ENCODE data around the gene DPP7.
"Not testable (repeated sequence)": the region's sequence is repeated elsewhere in the genome, so short reads cannot be mapped to it uniquely, and the experiment has no call there.

DPP7 gene

DNA sequence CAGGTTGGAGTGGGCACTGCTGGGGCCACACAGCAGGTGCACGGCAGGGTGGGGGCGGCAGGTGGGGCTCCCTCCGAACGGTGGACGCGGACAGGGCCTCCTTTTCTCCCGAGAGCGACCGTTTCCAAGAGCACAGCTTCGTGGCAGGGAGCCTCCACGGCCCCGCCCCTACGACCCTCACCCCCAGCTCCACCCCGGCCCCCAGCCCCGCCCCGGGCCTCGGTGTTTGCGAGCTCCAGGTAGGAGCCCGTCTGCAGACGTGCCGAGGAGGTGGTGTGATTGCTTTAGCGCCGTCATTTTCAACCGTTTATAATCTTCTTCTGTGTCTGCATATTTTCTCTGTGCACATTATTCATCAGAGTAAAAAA is 33.2 kb upstream of the DPP7 start:
- DNase-seq (ENCODE audit: low read depth) = no peak

DNA sequence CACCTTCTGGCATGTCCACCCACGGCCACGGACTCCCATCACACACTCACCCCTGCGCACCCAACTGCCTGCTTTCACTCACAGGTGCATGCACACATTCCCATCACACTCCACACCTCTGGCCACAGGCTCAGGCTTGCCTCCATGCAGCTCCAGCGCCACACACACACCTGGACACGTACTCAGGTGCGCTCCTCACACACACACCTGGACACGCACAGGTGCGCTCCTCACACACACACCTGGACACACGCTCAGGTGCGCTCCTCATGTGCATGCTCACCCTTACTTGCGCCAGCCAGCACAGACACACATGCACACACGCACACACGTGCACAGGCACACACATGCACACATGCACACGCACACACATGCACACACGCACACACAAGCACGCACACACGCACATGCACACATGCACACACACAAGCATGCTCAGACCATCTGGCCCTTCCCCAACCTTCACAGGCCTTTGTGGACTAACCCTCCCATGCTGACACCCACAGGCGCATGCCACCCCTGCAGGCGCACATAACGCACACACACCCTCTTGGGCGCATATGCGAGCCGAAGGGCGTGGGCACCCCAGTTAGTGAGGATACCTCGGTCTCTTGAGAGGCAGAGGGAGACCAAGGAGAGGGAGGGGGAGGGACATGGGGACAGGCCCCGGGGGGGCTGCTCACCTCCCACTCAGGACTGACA is 32.7 kb upstream of the DPP7 start:
- DNase-seq (ENCODE audit: low read depth) = no peak

DNA sequence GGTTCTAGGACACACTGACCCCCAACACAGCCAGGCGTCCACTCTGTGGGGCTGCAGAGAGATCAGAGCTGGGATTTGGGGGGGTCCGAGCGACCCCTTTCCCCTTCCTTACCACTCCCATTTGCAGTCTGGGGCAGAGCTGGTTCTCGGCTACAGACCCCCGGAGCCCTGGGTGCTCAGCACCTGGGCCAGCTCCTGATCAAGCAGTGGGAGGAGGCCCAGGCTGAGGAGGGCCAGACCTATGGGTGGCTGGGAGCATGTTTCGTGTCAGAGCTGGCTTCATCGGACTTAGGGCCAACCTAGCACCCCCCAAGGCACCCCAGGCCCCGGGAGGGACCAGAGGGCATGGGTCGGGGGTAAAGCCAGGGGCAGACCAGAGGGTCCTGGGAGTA is 32.0 kb upstream of the DPP7 start:
- no peak for DNase-seq (ENCODE audit: low read depth)

DNA sequence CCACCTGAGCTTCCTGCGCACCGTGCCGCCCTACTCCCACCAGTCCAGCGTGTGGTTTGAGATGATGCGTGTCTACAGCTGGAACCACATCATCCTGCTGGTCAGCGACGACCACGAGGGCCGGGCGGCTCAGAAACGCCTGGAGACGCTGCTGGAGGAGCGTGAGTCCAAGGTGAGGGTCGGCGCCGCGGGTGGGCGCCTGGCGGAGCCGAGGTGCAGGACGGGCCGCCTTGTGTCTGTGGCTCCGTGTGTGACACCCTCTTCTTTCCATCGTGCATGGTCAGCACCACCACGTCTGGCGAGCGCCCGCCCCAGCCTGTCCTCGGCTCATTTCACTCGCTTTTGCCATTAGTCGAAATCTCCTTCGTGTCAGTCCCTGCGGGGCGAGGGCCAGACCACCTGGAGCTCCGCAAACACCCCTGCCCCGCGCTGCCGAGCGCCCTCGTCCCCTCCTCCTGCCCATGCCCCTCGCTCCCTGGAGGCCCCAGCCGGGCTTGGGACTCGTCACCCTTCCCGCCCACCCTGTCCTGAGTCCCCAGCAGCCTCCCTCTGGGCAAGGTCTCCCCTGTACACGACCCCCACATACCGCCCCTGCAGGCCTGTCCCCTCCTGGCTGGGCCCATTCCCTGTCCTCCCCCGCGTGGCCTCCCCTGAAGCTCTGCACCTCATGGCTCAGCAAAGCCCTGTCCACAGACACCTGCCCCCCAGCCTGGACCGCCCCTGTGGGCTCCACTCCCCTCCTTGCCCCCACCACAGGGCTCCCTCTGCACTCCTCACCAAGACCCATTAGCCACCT is 31.4 kb upstream of the DPP7 start:
- no peak for DNase-seq (ENCODE audit: low read depth)

DNA sequence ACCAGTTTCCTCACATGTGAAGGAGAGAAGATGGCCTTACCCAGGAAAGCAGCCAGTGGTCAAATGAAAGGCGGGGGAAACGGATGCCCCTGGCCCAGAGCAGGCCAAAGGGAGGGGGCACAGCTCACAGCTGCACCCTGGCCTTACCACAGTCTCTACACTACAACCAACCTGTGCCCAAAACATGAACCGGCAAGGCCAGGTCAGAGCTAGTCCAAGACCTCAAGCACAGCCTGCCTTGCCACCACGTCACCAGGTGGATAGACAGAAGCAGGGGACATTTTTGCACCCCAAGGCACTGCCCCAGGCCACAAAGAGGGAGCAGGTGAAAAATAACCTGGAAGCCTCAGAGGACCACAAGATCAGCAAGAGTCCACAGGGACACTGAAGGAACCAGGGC is 28.9 kb upstream of the DPP7 start:
- no peak for DNase-seq (ENCODE audit: low read depth)

DNA sequence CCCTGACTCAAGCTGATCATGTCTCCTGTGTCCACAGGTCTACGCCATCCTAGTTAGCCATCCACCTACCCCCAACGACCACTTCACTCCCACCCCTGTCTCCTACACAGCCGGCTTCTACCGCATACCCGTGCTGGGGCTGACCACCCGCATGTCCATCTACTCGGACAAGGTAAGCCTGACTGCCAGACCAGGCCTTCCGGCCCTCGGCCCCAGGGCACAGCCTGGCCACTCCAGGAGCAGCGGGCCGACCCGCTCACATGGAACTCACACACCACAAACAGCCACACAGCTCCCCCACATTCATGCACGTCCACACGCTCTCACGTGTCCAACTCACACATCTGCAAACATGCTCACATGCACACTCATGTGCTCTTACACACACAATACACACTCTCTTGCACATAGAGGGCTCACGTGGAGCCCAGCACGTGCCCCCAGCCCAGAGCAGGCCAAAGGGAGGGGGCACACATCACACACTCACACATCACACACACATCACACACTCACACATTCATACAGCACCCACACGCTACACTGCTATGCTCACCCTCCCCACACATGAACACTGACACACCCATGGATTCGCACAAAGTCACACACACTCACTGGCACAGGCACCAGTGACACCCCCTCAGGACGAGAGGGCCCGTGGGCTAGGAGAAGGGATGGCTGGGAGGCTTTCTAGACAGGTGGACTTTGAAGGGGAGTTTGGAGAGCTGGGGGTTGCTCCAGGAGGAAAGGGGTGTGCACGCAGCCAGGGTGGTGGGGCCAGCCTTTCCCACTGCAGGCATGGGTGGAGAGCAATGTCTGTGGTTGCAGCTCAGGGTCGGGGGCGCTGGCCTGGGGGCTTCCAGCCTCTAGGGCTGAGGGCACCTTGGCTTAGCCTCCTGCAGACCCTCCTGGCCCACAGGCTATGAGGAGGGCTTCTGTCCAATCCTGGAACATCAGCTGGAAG is 27.7 kb upstream of the DPP7 start:
- no peak for DNase-seq (ENCODE audit: low read depth)

DNA sequence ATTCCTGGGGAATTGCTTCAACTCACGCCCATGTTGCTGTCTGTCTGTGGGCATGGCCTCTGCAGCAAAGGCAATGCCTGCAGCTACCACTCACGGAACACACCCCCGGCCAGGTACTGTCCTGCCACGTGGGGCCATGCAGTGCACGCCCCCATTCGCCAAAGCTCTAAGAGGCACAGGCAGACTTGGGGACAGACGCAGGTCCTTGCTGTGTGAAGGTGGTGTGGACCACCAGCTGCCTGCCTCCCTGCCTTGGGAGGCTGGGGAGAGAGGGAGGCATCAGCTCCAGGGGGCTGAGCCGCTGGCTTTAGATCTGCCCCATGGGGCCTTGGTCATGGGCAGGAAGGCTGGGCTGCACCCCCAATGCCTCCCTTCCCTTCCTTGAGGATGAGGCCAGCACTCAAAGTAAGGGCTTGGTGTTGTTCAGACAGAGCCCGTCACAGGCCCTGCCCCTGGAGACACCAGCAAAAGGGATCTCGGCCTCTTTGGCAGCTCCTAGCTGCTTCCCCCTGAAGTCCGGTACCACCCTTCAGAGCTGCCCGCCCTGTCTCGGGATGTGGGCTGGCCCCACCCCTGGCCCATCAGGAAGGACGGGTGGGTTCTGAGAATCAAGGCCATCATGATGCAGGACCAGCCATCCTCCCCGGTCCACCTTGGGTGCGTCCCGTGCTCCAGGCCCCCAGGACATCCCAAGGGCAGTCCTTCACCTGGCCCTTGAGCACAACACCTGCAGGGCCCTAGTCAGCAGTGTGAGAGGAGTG is 26.7 kb upstream of the DPP7 start:
- DNase-seq (ENCODE audit: low read depth) = no peak

DNA sequence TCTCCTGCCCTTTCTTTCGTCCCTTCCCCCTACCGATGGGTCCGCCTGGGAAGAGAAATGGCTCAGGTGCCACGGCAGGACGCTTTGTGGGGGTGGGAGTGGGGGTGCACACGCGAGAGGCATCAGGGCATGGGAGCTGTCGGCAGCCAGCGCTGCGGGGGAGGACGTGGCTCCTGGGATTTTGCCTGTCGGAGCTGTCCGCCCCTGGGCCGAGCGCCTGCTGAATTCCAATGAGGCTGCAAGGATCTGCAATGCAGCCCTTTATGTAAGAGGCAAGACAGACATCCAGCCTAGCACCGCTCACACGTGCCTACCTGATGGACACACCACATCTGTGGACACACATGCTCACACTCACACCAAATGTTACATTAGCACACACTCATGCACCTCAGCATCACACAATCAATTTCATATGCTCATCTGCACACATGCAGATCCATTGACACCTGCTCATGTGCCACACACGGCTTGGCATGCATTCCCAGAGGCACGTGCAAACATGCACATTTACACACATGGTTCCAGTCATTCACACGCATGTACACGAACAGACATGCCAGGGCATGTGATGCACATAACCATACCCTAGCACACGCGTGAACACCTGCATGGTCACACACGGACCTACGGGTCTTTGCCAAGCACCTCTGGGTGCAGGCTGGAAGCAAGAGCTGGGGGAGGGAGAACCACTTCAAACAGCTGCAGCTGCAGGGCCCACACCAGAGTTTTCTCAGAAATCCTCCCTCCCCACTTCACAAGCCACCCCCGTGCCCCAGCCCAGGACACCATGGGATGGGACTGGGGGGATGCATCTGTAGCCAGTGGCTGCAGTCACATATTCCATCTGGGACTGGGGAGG is 25.8 kb upstream of the DPP7 start:
- DNase-seq (ENCODE audit: low read depth) = no peak

DNA sequence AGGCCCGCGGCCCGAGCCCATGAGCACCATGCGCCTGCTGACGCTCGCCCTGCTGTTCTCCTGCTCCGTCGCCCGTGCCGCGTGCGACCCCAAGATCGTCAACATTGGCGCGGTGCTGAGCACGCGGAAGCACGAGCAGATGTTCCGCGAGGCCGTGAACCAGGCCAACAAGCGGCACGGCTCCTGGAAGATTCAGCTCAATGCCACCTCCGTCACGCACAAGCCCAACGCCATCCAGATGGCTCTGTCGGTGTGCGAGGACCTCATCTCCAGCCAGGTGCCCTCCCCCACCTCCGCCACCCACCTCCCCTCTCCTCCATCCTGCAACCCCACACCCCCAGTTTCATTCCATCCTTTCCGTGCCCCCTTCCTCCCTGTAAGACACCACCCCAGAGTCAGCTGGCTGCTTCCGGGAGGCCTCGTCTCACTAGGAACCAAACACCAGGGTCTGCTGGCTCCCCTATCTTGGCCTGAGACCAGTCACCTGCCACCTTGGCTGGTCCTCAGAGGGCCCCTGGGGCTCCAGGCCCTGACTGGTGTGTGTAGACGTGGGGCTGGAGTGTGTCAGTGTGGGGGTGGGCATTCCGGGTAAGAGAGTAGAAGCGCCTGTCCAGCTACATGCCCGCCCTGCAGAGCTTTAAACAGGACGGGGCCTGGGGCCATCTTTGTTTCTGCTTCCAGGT is 25.1 kb upstream of the DPP7 start:
- no peak for DNase-seq (ENCODE audit: low read depth)

DNA sequence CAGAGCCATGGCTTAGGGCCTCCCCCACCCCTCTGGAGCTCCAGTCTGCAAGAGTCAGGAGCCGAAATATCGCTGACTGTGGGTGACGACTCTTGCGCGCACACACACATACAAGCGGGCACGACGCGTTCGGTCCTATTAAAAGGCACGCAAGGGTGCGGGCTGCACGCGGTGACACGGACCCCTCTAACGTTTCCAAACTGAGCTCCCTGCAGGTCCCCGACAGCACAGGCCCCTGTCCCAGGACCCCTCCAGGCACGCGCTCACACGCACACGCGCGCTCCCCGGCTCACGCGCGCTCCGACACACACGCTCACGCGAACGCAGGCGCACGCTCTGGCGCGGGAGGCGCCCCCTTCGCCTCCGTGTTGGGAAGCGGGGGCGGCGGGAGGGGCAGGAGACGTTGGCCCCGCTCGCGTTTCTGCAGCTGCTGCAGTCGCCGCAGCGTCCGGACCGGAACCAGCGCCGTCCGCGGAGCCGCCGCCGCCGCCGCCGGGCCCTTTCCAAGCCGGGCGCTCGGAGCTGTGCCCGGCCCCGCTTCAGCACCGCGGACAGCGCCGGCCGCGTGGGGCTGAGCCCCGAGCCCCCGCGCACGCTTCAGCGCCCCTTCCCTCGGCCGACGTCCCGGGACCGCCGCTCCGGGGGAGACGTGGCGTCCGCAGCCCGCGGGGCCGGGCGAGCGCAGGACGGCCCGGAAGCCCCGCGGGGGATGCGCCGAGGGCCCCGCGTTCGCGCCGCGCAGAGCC is 24.4 kb upstream of the DPP7 start, which contains the start of gene GRIN1:
Gene GRIN1 (plus strand): TSS at position 433 of the 746 bp plus-strand sequence. CDS start 333 bp downstream, outside the sequence.
- no peak for DNase-seq (ENCODE audit: low read depth)

DNA sequence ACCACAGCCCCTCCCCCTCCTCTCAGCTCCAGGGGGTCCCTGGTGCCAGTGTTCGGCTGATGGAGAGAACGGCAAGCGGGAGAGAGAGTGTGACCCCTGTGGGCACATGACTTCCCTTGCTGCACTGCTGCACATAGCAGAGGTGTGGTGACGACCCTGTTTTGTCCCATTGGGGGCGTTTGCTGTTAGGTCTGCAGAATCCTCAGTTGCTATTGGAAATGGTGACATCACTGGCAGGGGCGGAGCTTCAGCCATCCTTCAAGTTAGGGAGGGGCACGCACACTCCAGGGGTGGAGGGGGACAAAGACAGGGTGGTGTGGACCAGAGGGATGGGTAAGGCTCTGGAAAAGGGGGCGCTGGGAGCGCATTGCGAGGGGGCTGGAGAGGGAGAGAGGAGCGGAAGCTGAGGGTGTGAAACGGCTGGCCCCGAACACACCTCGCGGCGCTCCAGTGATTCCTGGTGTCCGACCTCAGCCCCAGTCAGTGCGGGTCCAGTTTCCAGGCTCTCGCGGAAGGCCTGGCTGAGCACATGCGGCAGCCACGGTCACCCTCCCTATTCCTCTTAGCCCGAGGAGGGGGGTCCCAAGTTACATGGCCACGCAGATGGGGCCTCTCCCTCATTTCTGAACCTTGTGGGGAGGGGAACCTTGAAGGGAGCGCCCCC is 23.7 kb upstream of the DPP7 start:
- no peak for DNase-seq (ENCODE audit: low read depth)

DNA sequence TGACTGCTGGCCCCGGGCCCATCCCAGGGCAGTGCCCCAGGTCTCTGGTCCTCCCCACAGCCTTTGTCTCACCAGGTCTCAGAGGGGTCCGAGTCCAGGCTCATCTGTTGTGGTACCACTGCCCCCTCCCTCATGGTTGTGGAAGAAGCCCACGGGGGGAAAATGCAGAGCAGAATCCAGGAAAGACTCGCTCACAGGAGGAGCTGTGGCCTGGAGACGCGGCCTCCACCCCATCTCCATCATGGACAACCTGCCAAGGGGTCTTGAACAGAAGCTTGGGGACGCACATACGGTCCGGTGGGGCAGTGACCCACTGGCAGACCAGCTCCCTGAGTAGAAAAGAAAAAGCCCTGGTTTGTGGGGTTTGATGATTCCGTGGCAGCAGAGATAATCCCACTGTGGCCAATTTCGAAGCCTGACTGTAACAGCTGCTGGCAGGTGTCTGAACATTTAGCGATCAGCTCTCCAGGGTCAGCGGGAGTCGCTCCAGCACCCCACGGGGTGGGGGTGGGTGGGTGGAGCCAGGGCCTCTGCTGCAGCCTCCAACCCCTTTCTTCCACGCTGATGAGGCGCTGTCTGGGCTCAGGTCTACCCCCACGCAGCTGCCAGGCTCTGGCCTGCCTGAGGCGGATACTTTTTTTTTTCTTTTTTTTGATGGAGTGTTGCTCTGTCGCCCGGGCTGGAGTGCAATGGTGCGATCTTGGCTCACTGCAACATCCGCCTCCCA is 22.5 kb upstream of the DPP7 start:
- DNase-seq (ENCODE audit: low read depth) = no peak

DNA sequence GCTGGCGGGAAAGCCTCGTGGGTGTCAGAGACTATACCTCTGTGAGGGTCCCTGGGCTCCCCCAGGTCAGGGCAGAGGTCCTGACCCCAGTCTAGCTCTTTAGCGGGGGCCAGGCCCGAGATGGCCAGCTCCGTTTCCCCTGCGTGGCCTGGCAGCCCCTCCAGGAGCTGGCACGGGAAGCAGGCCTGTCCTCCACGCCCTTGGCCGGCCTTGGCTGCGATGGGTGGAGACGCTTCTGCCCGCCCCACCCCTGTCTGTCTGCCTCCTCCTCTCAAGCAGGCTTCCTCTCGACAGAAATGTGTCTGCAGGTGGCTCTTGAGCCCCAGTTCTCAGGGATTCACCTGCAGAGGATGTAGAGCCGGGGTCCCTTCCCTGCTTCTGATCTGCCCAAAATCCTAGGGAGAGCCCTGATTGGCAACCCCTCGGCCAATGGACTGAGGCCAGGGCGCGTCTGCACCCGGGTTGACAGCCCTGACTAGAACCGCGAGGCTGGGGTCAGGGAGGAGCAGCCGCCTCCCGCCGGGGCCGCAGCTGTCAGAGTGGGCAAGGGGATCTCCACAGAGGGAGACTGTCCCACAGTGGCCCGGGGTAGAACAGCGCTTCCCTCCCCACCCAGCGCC is 21.8 kb upstream of the DPP7 start:
- DNase-seq (ENCODE audit: low read depth) = no peak

DNA sequence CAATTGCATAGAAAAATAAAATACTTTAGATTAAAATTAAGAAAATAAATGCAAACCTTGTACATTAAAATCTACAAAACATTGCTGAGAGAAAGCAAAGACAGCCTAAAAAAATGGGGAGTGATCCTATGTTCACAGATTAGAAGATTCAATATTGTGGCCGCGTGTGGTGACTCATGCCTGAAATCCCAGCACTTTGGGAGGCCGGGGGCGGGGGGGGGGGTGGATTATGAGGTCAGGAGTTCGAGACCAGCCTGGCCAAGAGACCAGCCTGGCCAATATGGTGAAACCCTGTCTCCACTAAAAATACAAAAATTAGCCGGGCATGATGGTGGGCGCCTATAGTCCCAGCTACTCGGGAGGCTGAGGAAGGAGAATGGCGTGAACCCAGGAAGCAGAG is 20.6 kb upstream of the DPP7 start:
- not testable (repeated sequence) for DNase-seq (ENCODE audit: low read depth)

DNA sequence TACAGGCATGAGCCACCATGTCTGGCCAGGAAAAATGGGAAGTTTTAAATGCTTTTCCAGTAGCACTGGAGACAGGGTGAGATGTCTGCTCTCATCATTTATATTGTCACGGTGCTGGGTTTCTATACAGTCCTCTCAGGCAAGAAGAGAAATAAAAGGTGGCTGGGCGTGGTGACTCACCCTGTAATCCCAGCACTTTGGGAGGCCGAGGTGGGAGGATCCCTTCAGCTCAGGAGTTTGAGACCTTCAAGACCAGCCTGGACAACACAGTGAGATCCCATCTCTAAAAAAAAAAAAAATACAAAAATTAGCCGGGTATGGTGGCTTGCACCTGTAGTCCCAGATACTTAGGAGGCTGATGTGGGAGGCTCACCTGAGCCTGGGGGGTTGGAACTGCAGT is 19.7 kb upstream of the DPP7 start:
- DNase-seq (ENCODE audit: low read depth) = no peak

DNA sequence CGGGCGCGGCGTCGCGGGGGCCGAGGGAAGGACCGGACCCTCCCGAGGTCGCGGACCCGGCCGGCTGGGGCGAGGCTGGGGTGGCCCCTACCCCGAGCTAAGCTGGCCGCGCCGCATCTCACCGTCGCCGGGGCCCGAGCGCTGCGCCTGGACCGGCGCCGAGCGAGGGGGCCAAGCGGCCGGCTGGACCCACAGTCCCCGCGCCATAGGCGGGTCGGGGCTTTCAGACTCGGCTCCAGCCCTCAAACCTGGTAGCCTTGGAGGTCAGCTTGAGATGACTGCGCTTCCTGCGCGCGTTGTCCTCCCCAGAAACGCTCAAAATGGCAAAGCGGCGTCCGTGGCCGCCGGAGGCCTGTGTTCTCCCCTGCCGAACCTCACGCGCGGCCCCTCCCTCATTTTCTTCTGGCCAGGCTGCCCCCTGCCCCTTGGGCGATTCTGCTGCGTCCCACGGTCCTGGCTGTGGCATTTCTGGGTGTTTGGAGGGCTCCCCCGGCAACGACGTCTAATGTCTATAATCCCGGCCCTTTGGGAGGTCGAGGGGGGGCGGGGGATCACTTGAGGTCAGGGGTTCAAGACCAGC is 15.7 kb upstream of the DPP7 start:
- DNase-seq (ENCODE audit: low read depth) = no peak

DNA sequence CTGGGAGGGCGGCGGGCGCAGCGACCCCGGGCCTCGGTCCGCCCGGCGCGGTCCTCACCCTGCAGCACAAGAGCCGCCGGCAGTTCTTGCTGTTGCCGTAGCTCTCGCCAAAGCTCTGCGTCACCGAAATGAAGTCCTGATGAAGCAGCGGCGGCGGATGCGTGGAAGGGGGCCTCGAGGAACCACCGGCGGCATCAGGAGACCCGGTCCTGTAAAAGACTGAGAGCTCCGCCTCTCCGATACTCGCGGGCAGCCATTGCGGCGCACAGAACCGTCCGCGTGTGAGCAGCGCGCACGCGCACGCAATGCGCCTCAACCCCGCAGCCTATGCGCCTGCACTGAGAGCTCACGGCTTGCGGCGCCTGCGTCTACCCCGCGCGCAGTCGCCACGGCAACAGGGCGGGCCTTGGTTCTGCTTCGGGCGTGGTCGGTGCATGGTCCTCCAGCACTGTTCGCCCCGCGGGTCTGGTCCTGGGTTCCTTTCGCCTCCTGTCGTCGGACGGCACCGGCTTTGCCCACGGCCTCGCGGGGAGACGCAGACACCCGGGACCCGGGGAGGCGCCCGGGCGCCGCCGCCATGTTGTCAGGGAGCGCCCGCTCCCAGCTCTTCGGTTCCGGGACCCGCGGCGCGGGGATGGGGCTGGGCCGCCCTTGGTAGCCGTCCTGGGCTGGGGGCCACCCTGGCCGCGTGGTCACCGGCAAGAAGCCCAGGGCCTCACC is 15.1 kb upstream of the DPP7 start:
- DNase-seq (ENCODE audit: low read depth) = peak; percentile 73
